ENCODE results near the gene SLC37A3.

DNA sequence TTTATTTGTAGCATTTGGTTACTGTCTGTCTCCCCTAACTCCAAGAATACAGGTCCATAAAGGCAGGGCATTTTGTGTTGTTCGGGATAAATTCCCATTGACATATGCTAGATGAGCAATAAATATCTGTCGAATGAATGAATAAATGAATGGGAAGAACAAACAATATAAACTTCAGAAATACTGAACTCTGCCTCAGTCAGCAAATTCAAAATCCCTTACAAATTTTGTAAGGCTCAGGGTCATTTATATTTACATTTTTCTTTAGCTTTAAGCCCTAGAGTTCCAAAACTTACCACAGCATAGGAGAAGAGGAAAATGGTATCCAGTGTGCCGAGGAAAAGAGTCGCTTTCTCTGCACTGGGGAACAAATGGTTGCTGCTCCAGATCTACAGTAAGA, 29.0 kb downstream of the SLC37A3 start:
- TF ChIP-seq POLR2A (IDR thresholded peaks at IDR 0.05; ENCODE audit: low read length) (no peak), GATA1 (IDR thresholded peaks at IDR 0.05; ENCODE audit: low read depth, low read length) (no peak)
